Effector memory CD8-positive, alpha-beta T cell (primary cell): ENCODE data around the gene LPIN2.

Source experiments
- ATAC-seq: fragments of 150-1000 bp; cut with Tn5 transposase; replicated peaks from 2 replicates; pipeline ENCODE4 v1.10.0; 2021; ENCODE audit warnings: mild to moderate bottlenecking, moderate library complexity
- DNase-seq, 3 experiments: peaks; one replicate each; pipeline ENCODE4 v3.0.0; 2021
- H3K27ac Mint-ChIP-seq, 2 donors: one replicate each; pipeline ENCODE4 v1.8.0; 2022; ENCODE audit warnings: mild to moderate bottlenecking in 2 of 2, mixed read lengths in 2 of 2, moderate library complexity in 2 of 2
- H3K27me3 Mint-ChIP-seq, 2 donors: one replicate each; pipeline ENCODE4 v1.8.0; 2022; ENCODE audit warnings: mixed read lengths in 2 of 2
- H3K36me3 Mint-ChIP-seq: one replicate; pipeline ENCODE4 v1.8.0; 2022; ENCODE audit warnings: mild to moderate bottlenecking, moderate library complexity, mixed read lengths; ENCODE audit not compliant: insufficient read depth
- H3K4me1 Mint-ChIP-seq, 2 donors: one replicate each; pipeline ENCODE4 v1.8.0; 2022; ENCODE audit warnings: low read depth in 2 of 2, mixed read lengths in 2 of 2
- H3K4me3 Mint-ChIP-seq, 2 donors: one replicate each; pipeline ENCODE4 v1.8.0; 2022; ENCODE audit warnings: mild to moderate bottlenecking in 2 of 2, mixed read lengths in 2 of 2, moderate library complexity in 2 of 2
- H3K9me3 Mint-ChIP-seq, 2 donors: one replicate each; pipeline ENCODE4 v1.8.0; 2022; ENCODE audit warnings: mixed read lengths in 2 of 2

Gene LPIN2

GRCh38 chr18:2992995-2993877, 19.7 kb downstream of the LPIN2 start:
- Mint-ChIP-seq H3K27me3 (no peaks in the 10 kb centered on the region), H3K4me3 (peak overlapping the region in 1 of 2 donors; percentile 48), H3K4me1 (peaks cover 26 to 59% of the 10 kb centered on the region in 2 donors), H3K27ac (peak overlapping the region in 1 of 2 donors; percentile 74), H3K36me3 (peaks cover 17% of the 10 kb centered on the region), H3K9me3 (no peaks in the 10 kb centered on the region)
- ATAC-seq = no peak
- DNase-seq = no peak

- Mint-ChIP-seq H3K9me3 (no peaks in the 10 kb centered on the region), H3K4me1 (peaks cover 19 to 52% of the 10 kb centered on the region in 2 donors), H3K27ac (peak overlapping the region; percentile 11 to 36), H3K4me3 (peak overlapping the region in 1 of 2 donors; percentile 45), H3K27me3 (no peaks in the 10 kb centered on the region), H3K36me3 (peaks cover 17% of the 10 kb centered on the region)
- ATAC-seq (no peak), DNase-seq (no peak)
Measured at GRCh38 chr18:2990956-2991640, 21.8 kb downstream of the LPIN2 start.

GRCh38 chr18:2987876-2988790, 24.8 kb downstream of the LPIN2 start:
- Mint-ChIP-seq H3K9me3 (no peaks in the 10 kb centered on the region), H3K36me3 (peaks cover 7% of the 10 kb centered on the region), H3K27me3 (no peaks in the 10 kb centered on the region), H3K27ac (no peak overlapping the region), H3K4me1 (peaks cover 20 to 44% of the 10 kb centered on the region in 2 donors), H3K4me3 (no peak overlapping the region)
- ATAC-seq = no peak
- no peak for DNase-seq

- H3K27ac Mint-ChIP-seq = peak overlapping the region in 1 of 2 donors; percentile 41
- H3K36me3 Mint-ChIP-seq = peaks cover 11% of the 10 kb centered on the region
- H3K27me3 Mint-ChIP-seq = no peaks in the 10 kb centered on the region
- ATAC-seq (no peak), DNase-seq (no peak)
- H3K4me3 Mint-ChIP-seq = no peak overlapping the region
- H3K9me3 Mint-ChIP-seq = no peaks in the 10 kb centered on the region
- peaks cover 27 to 55% of the 10 kb centered on the region in 2 donors for H3K4me1 Mint-ChIP-seq
Measured at GRCh38 chr18:2986150-2986865, 26.6 kb downstream of the LPIN2 start.

- ATAC-seq (peak; percentile 65), DNase-seq (peak in 1 of 3 experiments; percentile 33)
- Mint-ChIP-seq H3K27ac (no peak overlapping the region), H3K9me3 (no peaks in the 10 kb centered on the region), H3K36me3 (peaks cover 11% of the 10 kb centered on the region), H3K4me1 (peaks cover 27 to 52% of the 10 kb centered on the region in 2 donors), H3K4me3 (no peak overlapping the region), H3K27me3 (no peaks in the 10 kb centered on the region)
Measured at GRCh38 chr18:2985628-2986027, 27.3 kb downstream of the LPIN2 start.

GRCh38 chr18:2984703-2985261, 28.2 kb downstream of the LPIN2 start:
- Mint-ChIP-seq H3K27me3 (no peaks in the 10 kb centered on the region), H3K36me3 (peaks cover 11% of the 10 kb centered on the region), H3K4me3 (peak overlapping the region in 1 of 2 donors; percentile 6), H3K27ac (peak overlapping the region; percentile 36 to 77), H3K4me1 (peaks cover 29 to 53% of the 10 kb centered on the region in 2 donors), H3K9me3 (no peaks in the 10 kb centered on the region)
- no peak for DNase-seq
- no peak for ATAC-seq

- DNase-seq = no peak
- Mint-ChIP-seq H3K27ac (peak overlapping the region; percentile 36 to 77), H3K4me1 (peaks cover 32 to 53% of the 10 kb centered on the region in 2 donors), H3K4me3 (peak overlapping the region in 1 of 2 donors; percentile 6), H3K36me3 (peaks cover 6% of the 10 kb centered on the region), H3K27me3 (no peaks in the 10 kb centered on the region), H3K9me3 (no peaks in the 10 kb centered on the region)
- no peak for ATAC-seq
Measured at GRCh38 chr18:2984091-2984490, 28.9 kb downstream of the LPIN2 start.

GRCh38 chr18:2983296-2983695, 29.6 kb downstream of the LPIN2 start:
- Mint-ChIP-seq H3K27ac (peak overlapping the region; percentile 92 to 98), H3K9me3 (no peaks in the 10 kb centered on the region), H3K27me3 (no peaks in the 10 kb centered on the region), H3K4me3 (peak overlapping the region; percentile 81 to 93), H3K36me3 (peaks cover 10% of the 10 kb centered on the region), H3K4me1 (peaks cover 40 to 53% of the 10 kb centered on the region in 2 donors)
- no peak for ATAC-seq
- no peak for DNase-seq

GRCh38 chr18:2982452-2983269, 30.3 kb downstream of the LPIN2 start:
- DNase-seq = no peak
- ATAC-seq = peak; percentile 22
- peak overlapping the region; percentile 81 to 93 for H3K4me3 Mint-ChIP-seq
- no peaks in the 10 kb centered on the region for H3K27me3 Mint-ChIP-seq
- peaks cover 45 to 55% of the 10 kb centered on the region in 2 donors for H3K4me1 Mint-ChIP-seq
- no peaks in the 10 kb centered on the region for H3K9me3 Mint-ChIP-seq
- peak overlapping the region; percentile 92 to 98 for H3K27ac Mint-ChIP-seq
- H3K36me3 Mint-ChIP-seq = peaks cover 14% of the 10 kb centered on the region

- H3K9me3 Mint-ChIP-seq = no peaks in the 10 kb centered on the region
- ATAC-seq (no peak), DNase-seq (no peak)
- peak overlapping the region; percentile 81 to 93 for H3K4me3 Mint-ChIP-seq
- peaks cover 50 to 61% of the 10 kb centered on the region in 2 donors for H3K4me1 Mint-ChIP-seq
- H3K27me3 Mint-ChIP-seq = no peaks in the 10 kb centered on the region
- peaks cover 20% of the 10 kb centered on the region for H3K36me3 Mint-ChIP-seq
- H3K27ac Mint-ChIP-seq = peak overlapping the region; percentile 92 to 98
Measured at GRCh38 chr18:2982022-2982421, 30.9 kb downstream of the LPIN2 start.

GRCh38 chr18:2981212-2981728, 31.7 kb downstream of the LPIN2 start:
- H3K36me3 Mint-ChIP-seq = peaks cover 26% of the 10 kb centered on the region
- DNase-seq = no peak
- peak overlapping the region; percentile 92 to 98 for H3K27ac Mint-ChIP-seq

More at GRCh38 chr18:2981212-2981728, 31.7 kb downstream of the LPIN2 start:
- H3K4me3 Mint-ChIP-seq = peak overlapping the region; percentile 81 to 93
- H3K4me1 Mint-ChIP-seq = peaks cover 55 to 68% of the 10 kb centered on the region in 2 donors
- peak; percentile 42 for ATAC-seq
- H3K9me3 Mint-ChIP-seq = no peaks in the 10 kb centered on the region
- H3K27me3 Mint-ChIP-seq = no peaks in the 10 kb centered on the region
